ENCODE measurements around the gene HUNK.
"Not testable (repeated sequence)": the region's sequence is repeated elsewhere in the genome, so short reads cannot be mapped to it uniquely, and the experiment has no call there.

The HUNK gene

DNA sequence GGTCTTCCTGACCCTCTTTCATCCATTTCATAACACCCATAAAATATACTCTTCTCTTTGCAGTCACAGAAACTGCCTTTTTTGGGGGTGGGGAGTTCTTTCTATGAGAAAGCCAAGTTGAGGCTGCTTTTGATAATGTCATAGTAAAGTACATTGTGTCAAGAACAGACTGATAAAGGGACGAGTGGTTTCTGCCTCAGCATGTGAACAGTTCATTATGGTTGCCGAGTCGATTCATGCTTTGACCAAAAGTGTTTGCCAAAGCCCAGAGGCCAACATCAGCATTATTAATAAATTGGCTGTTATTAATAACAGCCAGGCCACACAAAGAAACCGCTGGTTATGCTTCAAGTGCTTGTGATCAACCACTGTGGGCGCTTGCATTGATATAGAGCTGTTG lies 162.0 kb downstream of the HUNK start:
- DNase-seq (ENCODE audit: low read depth in 2 of 2), result no peak
- TF ChIP-seq, protein P1, sequence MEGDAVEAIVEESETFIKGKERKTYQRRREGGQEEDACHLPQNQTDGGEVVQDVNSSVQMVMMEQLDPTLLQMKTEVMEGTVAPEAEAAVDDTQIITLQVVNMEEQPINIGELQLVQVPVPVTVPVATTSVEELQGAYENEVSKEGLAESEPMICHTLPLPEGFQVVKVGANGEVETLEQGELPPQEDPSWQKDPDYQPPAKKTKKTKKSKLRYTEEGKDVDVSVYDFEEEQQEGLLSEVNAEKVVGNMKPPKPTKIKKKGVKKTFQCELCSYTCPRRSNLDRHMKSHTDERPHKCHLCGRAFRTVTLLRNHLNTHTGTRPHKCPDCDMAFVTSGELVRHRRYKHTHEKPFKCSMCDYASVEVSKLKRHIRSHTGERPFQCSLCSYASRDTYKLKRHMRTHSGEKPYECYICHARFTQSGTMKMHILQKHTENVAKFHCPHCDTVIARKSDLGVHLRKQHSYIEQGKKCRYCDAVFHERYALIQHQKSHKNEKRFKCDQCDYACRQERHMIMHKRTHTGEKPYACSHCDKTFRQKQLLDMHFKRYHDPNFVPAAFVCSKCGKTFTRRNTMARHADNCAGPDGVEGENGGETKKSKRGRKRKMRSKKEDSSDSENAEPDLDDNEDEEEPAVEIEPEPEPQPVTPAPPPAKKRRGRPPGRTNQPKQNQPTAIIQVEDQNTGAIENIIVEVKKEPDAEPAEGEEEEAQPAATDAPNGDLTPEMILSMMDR (IDR thresholded peaks at IDR 0.05; ENCODE audit: low read depth, low read length), result no peak
- H3K4me3 ChIP-seq (replicated peaks in 1 of 2; ENCODE audit: low read depth in 2 of 2, low read length in 2 of 2), result no peak overlapping the region

DNA sequence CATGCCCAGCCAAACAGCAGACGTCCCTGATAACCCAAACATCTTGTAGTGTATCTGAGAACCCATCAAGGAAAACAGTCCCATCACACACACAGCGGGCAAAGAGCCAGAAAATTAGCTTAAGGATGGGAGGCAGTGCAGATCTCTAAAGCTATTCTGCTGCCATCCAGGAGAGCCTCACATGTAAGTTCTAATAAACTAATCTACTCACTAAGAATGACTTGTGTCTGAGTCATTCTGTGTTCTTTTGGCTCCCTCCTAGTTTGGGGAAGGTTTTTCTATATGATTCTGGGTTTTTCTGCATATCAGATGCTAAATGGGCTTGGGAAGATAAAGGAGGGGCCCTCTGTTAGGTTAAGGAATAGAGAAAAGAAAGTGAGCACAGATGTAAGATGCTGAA lies 162.8 kb downstream of the HUNK start:
- no peak overlapping the region for H3K4me3 ChIP-seq (replicated peaks in 1 of 2; ENCODE audit: low read depth in 2 of 2, low read length in 2 of 2)
- TF ChIP-seq, protein P1 (IDR thresholded peaks at IDR 0.05; ENCODE audit: low read depth, low read length), result no peak
- no peak for DNase-seq (ENCODE audit: low read depth in 2 of 2)

- no peak overlapping the region for H3K4me3 ChIP-seq (replicated peaks in 1 of 2; ENCODE audit: low read depth in 2 of 2, low read length in 2 of 2)
- no peak for DNase-seq (ENCODE audit: low read depth in 2 of 2)
- TF ChIP-seq, protein P1 (IDR thresholded peaks at IDR 0.05; ENCODE audit: low read depth, low read length), result no peak
Observed at GRCh38 chr21:32036756-32037155, 163.9 kb downstream of the HUNK start.

GRCh38 chr21:32038751-32039150 lies 165.9 kb downstream of the HUNK start:
- DNase-seq (ENCODE audit: low read depth in 2 of 2), result not testable (repeated sequence)

DNA sequence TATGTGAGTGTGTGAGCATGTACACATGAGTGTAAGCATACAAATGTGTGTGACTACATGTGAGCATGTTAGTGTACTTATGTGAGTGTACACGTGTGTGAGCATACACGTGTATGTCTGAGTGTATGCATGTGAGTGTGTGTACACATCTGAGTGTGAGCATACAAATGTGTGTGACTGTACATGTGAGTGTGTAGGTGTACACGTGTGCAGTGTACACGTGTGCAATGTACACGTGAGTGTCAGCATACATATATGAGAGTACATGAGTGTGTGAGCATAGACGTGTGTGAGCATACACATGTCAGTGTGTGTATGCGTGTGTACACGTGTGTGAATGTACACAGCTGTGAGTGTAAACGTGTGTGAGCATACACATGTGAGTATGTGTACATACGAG lies 170.6 kb downstream of the HUNK start:
- TF ChIP-seq, protein P1 (IDR thresholded peaks at IDR 0.05; ENCODE audit: low read depth, low read length), result no peak
- H3K4me3 ChIP-seq (replicated peaks in 1 of 2; ENCODE audit: low read depth in 2 of 2, low read length in 2 of 2), result no peak overlapping the region
- DNase-seq (ENCODE audit: low read depth in 2 of 2), result no peak

More at GRCh38 chr21:32038751-32039150, 165.9 kb downstream of the HUNK start:
- H3K4me3 ChIP-seq (replicated peaks in 1 of 2; ENCODE audit: low read depth in 2 of 2, low read length in 2 of 2), result not testable (repeated sequence)

GRCh38 chr21:32044205-32045180 lies 171.7 kb downstream of the HUNK start:
- H3K4me3 ChIP-seq (replicated peaks in 1 of 2; ENCODE audit: low read depth in 2 of 2, low read length in 2 of 2), result no peak overlapping the region
- TF ChIP-seq, protein P1 (IDR thresholded peaks at IDR 0.05; ENCODE audit: low read depth, low read length), result no peak
- no peak for DNase-seq (ENCODE audit: low read depth in 2 of 2)

- TF ChIP-seq, protein P1 (IDR thresholded peaks at IDR 0.05; ENCODE audit: low read depth, low read length), result no peak
- DNase-seq (ENCODE audit: low read depth in 2 of 2), result no peak
- no peak overlapping the region for H3K4me3 ChIP-seq (replicated peaks in 1 of 2; ENCODE audit: low read depth in 2 of 2, low read length in 2 of 2)
Observed at GRCh38 chr21:32046191-32046590, 173.4 kb downstream of the HUNK start.
